ENCODE results near the gene DLX4.

DNA sequence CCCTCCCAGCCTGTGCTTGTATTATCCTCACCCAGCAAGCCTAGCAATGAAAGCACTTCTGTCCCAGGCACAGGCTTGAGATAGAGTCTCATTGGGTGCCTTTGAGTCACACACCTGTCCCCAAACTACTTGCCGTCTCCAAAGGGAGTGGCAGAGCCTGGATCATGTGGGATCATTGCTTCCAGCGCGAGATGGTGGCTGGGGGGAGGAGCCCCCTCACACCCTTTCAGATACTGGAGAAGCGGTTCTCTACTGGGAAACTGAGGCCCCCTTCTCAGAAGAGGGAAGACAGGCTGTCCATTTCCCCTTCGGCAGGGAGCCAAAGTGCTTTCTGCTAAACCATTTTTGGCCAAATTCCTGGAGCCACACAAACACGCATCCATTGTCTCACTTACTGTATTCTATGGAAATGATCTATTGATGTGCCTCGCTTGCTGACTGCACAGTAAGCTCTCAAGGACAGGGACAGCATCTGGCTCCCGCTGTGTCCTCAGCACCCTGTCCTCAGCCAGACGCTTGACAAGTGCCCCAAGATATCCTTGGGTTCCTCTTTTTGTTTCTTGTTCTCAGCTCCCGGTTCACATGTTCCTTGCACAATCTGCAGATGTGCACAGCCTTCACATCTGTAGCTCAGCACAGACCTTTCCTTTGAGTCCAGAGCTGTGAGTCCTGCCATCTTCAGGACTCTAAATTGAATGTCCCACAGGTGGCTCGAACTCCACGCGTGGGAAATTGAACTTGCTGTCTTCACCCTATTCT lies 52.0 kb downstream of the DLX4 start:
- TF ChIP-seq TAF1 (IDR thresholded peaks at IDR 0.05; ENCODE audit: borderline replicate concordance, low read depth, low read length) = no peak
- TF ChIP-seq POLR2A (IDR thresholded peaks at IDR 0.05; ENCODE audit: low read depth, low read length) = no peak
- TF ChIP-seq POLR2AphosphoS5 (IDR thresholded peaks at IDR 0.05; ENCODE audit: low read depth, low read length) = no peak
